Measurements from ENCODE around the gene ZAP70. TPM values are rescaled to one million over a fixed set of nuclear protein-coding genes. Genes with fewer than 3 reads are reported as not detected.
"Not testable (repeated sequence)": the region's sequence is repeated elsewhere in the genome, so short reads cannot be mapped to it uniquely, and the experiment has no call there.

Gene ZAP70
- total RNA-seq, 1 donor: under 0.01 TPM

- H3K27ac ChIP-seq (ENCODE audit: low read depth, low read length): no peak overlapping the region
- TF ChIP-seq CTCF (IDR thresholded peaks at IDR 0.05; ENCODE audit: extremely low read depth, low read depth, low read length): no peak
- H3K36me3 ChIP-seq (ENCODE audit: insufficient read depth, low read length): no peaks in the 10 kb centered on the region
These were observed 2.0 kb upstream of the ZAP70 start for GRCh38 chr2:97711394-97711711.

GRCh38 chr2:97712175-97712574 lies 1.2 kb upstream of the ZAP70 start:
- peaks cover 12% of the 10 kb centered on the region for H3K27me3 ChIP-seq (ENCODE audit: insufficient read depth, low read length)
- not testable (repeated sequence) for H3K4me2 ChIP-seq (ENCODE audit: insufficient read depth, low read length); H3K27ac ChIP-seq (ENCODE audit: low read depth, low read length); DNase-seq (ENCODE audit: insufficient read length, low spot score, missing footprints); H3K4me1 ChIP-seq (ENCODE audit: insufficient read depth, low read length); H3K36me3 ChIP-seq (ENCODE audit: insufficient read depth, low read length); H3K79me2 ChIP-seq (ENCODE audit: insufficient read depth, low read length); H2AFZ ChIP-seq (ENCODE audit: low read length); H3K9me3 ChIP-seq (ENCODE audit: low read depth, low read length); H3K4me3 ChIP-seq (ENCODE audit: insufficient read depth, low read length); H4K20me1 ChIP-seq (ENCODE audit: insufficient read depth, low read length)

More at GRCh38 chr2:97711394-97711711, 2.0 kb upstream of the ZAP70 start:
- Histone ChIP-seq H3K27me3 (ENCODE audit: insufficient read depth, low read length) (peaks cover 12% of the 10 kb centered on the region), H3K9me3 (ENCODE audit: low read depth, low read length) (no peaks in the 10 kb centered on the region), H3K4me3 (ENCODE audit: insufficient read depth, low read length) (no peak overlapping the region), H2AFZ (ENCODE audit: low read length) (no peak overlapping the region), H4K20me1 (ENCODE audit: insufficient read depth, low read length) (no peaks in the 10 kb centered on the region), H3K4me1 (ENCODE audit: insufficient read depth, low read length) (no peaks in the 10 kb centered on the region), H3K4me2 (ENCODE audit: insufficient read depth, low read length) (no peak overlapping the region), H3K79me2 (ENCODE audit: insufficient read depth, low read length) (no peaks in the 10 kb centered on the region)
- peak; percentile 55 for DNase-seq (ENCODE audit: insufficient read length, low spot score, missing footprints)

GRCh38 chr2:97712693-97713295 lies 582 bp upstream of the ZAP70 start:
- H3K4me3 ChIP-seq (ENCODE audit: insufficient read depth, low read length): no peak overlapping the region
- peaks cover 12% of the 10 kb centered on the region for H3K27me3 ChIP-seq (ENCODE audit: insufficient read depth, low read length)
- H3K79me2 ChIP-seq (ENCODE audit: insufficient read depth, low read length): no peaks in the 10 kb centered on the region
- DNase-seq (ENCODE audit: insufficient read length, low spot score, missing footprints): peak; percentile 66
- H4K20me1 ChIP-seq (ENCODE audit: insufficient read depth, low read length): no peaks in the 10 kb centered on the region
- TF ChIP-seq CTCF (IDR thresholded peaks at IDR 0.05; ENCODE audit: extremely low read depth, low read depth, low read length): no peak
- no peak overlapping the region for H2AFZ ChIP-seq (ENCODE audit: low read length)
- H3K4me1 ChIP-seq (ENCODE audit: insufficient read depth, low read length): no peaks in the 10 kb centered on the region
- no peaks in the 10 kb centered on the region for H3K36me3 ChIP-seq (ENCODE audit: insufficient read depth, low read length)
- no peak overlapping the region for H3K27ac ChIP-seq (ENCODE audit: low read depth, low read length)
- no peaks in the 10 kb centered on the region for H3K9me3 ChIP-seq (ENCODE audit: low read depth, low read length)
- H3K4me2 ChIP-seq (ENCODE audit: insufficient read depth, low read length): no peak overlapping the region

GRCh38 chr2:97714084-97714949 lies 941 bp downstream of the ZAP70 start:
- Histone ChIP-seq H3K4me1 (ENCODE audit: insufficient read depth, low read length) (no peaks in the 10 kb centered on the region), H4K20me1 (ENCODE audit: insufficient read depth, low read length) (no peaks in the 10 kb centered on the region), H3K79me2 (ENCODE audit: insufficient read depth, low read length) (no peaks in the 10 kb centered on the region), H2AFZ (ENCODE audit: low read length) (no peak overlapping the region), H3K27me3 (ENCODE audit: insufficient read depth, low read length) (peaks cover 7% of the 10 kb centered on the region), H3K9me3 (ENCODE audit: low read depth, low read length) (no peaks in the 10 kb centered on the region), H3K4me3 (ENCODE audit: insufficient read depth, low read length) (no peak overlapping the region), H3K36me3 (ENCODE audit: insufficient read depth, low read length) (no peaks in the 10 kb centered on the region), H3K27ac (ENCODE audit: low read depth, low read length) (no peak overlapping the region), H3K4me2 (ENCODE audit: insufficient read depth, low read length) (no peak overlapping the region)
- TF ChIP-seq CTCF (IDR thresholded peaks at IDR 0.05; ENCODE audit: extremely low read depth, low read depth, low read length): no peak
- peak; percentile 75 for DNase-seq (ENCODE audit: insufficient read length, low spot score, missing footprints)

Data from osteoblast (primary cell).